GM23338 (cell line): ENCODE data around the gene MTHFR. TPM values are rescaled to one million over a fixed set of nuclear protein-coding genes. Genes with fewer than 3 reads are reported as not detected.

ENCODE experiments used
- ATAC-seq: fragments of 200-7000 bp; cut with Tn5 transposase; 3 replicates; pipeline ENCODE4 v1.9.1; 2020
- DNase-seq: peaks from one replicate; pipeline ENCODE4 v3.0.0-alpha.2; 2015; ENCODE audit warnings: low spot score
- H2AFZ ChIP-seq: fragments of 200-600 bp; sonication (generic); 2 replicates; pipeline ENCODE4 v1.8.0; 2016; ENCODE audit warnings: antibody characterized with exemption, mild to moderate bottlenecking, moderate library complexity
- H3F3A ChIP-seq: fragments of 200-600 bp; sonication (generic); replicated peaks from 2 replicates; pipeline ENCODE4 v1.8.0; 2017; ENCODE audit warnings: antibody characterized with exemption, mixed run types, low read depth
- H3K27ac ChIP-seq: fragments of 200-600 bp; sonication (generic); 2 replicates; pipeline ENCODE4 v1.6.1; 2016; ENCODE audit warnings: low read depth
- H3K27me3 ChIP-seq: fragments of 200-600 bp; sonication (generic); 2 replicates; pipeline ENCODE4 v1.8.0; 2016; ENCODE audit warnings: mild to moderate bottlenecking, mixed run types, moderate library complexity; ENCODE audit not compliant: insufficient read depth
- H3K36me3 ChIP-seq: fragments of 200-600 bp; sonication (generic); 2 replicates; pipeline ENCODE4 v1.8.0; 2016; ENCODE audit warnings: mild to moderate bottlenecking; ENCODE audit not compliant: insufficient read depth
- H3K4me1 ChIP-seq: fragments of 200-600 bp; sonication (generic); 2 replicates; pipeline ENCODE4 v1.8.0; 2016; ENCODE audit warnings: mild to moderate bottlenecking, moderate library complexity; ENCODE audit not compliant: insufficient read depth
- H3K4me2 ChIP-seq: fragments of 200-600 bp; sonication (generic); 2 replicates; pipeline ENCODE4 v1.7.1; 2017; ENCODE audit warnings: mixed run types
- H3K4me3 ChIP-seq: fragments of 200-600 bp; sonication (generic); 2 replicates; pipeline ENCODE4 v1.6.1; 2016; ENCODE audit warnings: mixed run types
- H3K79me2 ChIP-seq: fragments of 200-600 bp; sonication (generic); replicated peaks from 2 replicates; pipeline ENCODE4 v1.8.0; 2017; ENCODE audit warnings: mild to moderate bottlenecking; ENCODE audit not compliant: insufficient read depth
- H3K9me2 ChIP-seq: fragments of 200-600 bp; sonication (generic); 2 replicates; pipeline ENCODE4 v1.8.0; 2017; ENCODE audit not compliant: insufficient read depth
- H4K20me1 ChIP-seq: fragments of 200-600 bp; sonication (generic); replicated peaks from 2 replicates; pipeline ENCODE4 v1.8.0; 2017; ENCODE audit warnings: mild to moderate bottlenecking; ENCODE audit not compliant: insufficient read depth
- H3K27ac Mint-ChIP-seq: 2 replicates; pipeline ENCODE4 v1.8.0; 2020; ENCODE audit warnings: inconsistent platforms, mild to moderate bottlenecking, moderate library complexity, mixed read lengths
- H3K27me3 Mint-ChIP-seq: 3 replicates; pipeline ENCODE4 v1.8.0; 2022; ENCODE audit warnings: low read depth, mild to moderate bottlenecking, moderate library complexity, mixed read lengths, inconsistent platforms; ENCODE audit not compliant: insufficient read depth, poor library complexity
- H3K36me3 Mint-ChIP-seq: 3 replicates; pipeline ENCODE4 v1.8.0; 2021; ENCODE audit warnings: low read depth, mild to moderate bottlenecking, inconsistent platforms, moderate library complexity, mixed read lengths
- H3K4me1 Mint-ChIP-seq: 3 replicates; pipeline ENCODE4 v1.8.0; 2020; ENCODE audit warnings: mild to moderate bottlenecking, inconsistent platforms, mixed read lengths
- H3K4me3 Mint-ChIP-seq: 3 replicates; pipeline ENCODE4 v1.8.0; 2021; ENCODE audit warnings: moderate library complexity, mild to moderate bottlenecking, inconsistent platforms, mixed read lengths
- H3K9me3 Mint-ChIP-seq: 3 replicates; pipeline ENCODE4 v1.8.0; 2020; ENCODE audit warnings: moderate library complexity, mild to moderate bottlenecking, inconsistent platforms, mixed read lengths
- JUNB ChIP-seq: IDR thresholded peaks from one replicate; pipeline ENCODE4 v1.6.1; 2016; ENCODE audit warnings: antibody characterized with exemption; ENCODE audit not compliant: unreplicated experiment
- POLR2AphosphoS5 ChIP-seq: IDR thresholded peaks from 2 replicates; pipeline ENCODE4 v1.6.1; 2016; ENCODE audit warnings: antibody characterized with exemption, low read depth
- REST ChIP-seq: IDR thresholded peaks from one replicate; pipeline ENCODE4 v1.6.1; 2018; ENCODE audit warnings: antibody characterized with exemption; ENCODE audit not compliant: unreplicated experiment
- ZNF114 ChIP-seq: fragments of 250-450 bp; sonication (Bioruptor Pico); IDR thresholded peaks from 2 replicates; pipeline ENCODE4 v1.5.0; 2020; ENCODE audit warnings: mild to moderate bottlenecking, moderate library complexity
- polyA plus RNA-seq: library from polyadenylated mRNA; unstranded; fragments of >200 nt; fragmentation: Nextera tagmentation; extraction: Ambion mirVana; gene quantifications from 2 replicates; pipeline ENCODE4 v1.2.1, GENCODE V29; 2016
- small RNA-seq: library from RNA; depleted of rRNA; stranded (forward); fragments of <200 nt; gene quantifications from one replicate; pipeline ENCODE3, GENCODE V24; 2014; ENCODE audit warnings: low replicate concordance
- total RNA-seq: library from RNA; depleted of rRNA; stranded (reverse); fragments of >200 nt; shearing (Covaris generic); gene quantifications from 2 replicates; pipeline ENCODE4 v1.2.3, GENCODE V29; 2014; rRNA removed
- TF ChIP-seq, protein P1 (sequence below), 2 experiments: fragments of 200-600 bp in 1 of 2; sonication (generic) in 1 of 2; conservative IDR thresholded peaks; 2 replicates each; pipeline versions ENCODE4 v1.5.1 to v1.6.1; 2016 to 2017; ENCODE audit warnings: antibody characterized with exemption in 2 of 2, low read depth in 2 of 2, mild to moderate bottlenecking in 2 of 2, moderate library complexity in 1 of 2

Gene MTHFR
- total and polyA plus RNA-seq, 2 experiments from 2014 or later: 6.9 to 21.6 TPM

GRCh38 chr1:11736746-11737639, 68.8 kb downstream of the MTHFR start:
- H3K79me2 ChIP-seq: peaks cover 12% of the 10 kb centered on the region
- Mint-ChIP-seq H3K4me1 (peaks cover 45% of the 10 kb centered on the region), H3K9me3 (no peaks in the 10 kb centered on the region; the same call in 2 of the 3 replicates), H3K4me3 (peak overlapping the region; percentile 93), H3K27me3 (peaks cover 14% of the 10 kb centered on the region), H3K36me3 (no peaks in the 10 kb centered on the region), H3K27ac (peak overlapping the region; percentile 98)
- H2AFZ ChIP-seq: peak overlapping the region; percentile 50
- H3K9me2 ChIP-seq: no peaks in the 10 kb centered on the region
- peaks cover 16% of the 10 kb centered on the region; the same call in 1 of the 2 replicates for H3F3A ChIP-seq
- ATAC-seq (peak; percentile 69), DNase-seq (peak; percentile 79)
- H3K4me2 ChIP-seq: peak overlapping the region; percentile 89
- peaks cover 34% of the 10 kb centered on the region for H3K4me1 ChIP-seq
- H4K20me1 ChIP-seq: peaks cover 5% of the 10 kb centered on the region
- TF ChIP-seq ZNF114 (CRISPR knock-in tag): no peak
- TF ChIP-seq POLR2AphosphoS5: peak; percentile 26; the same call in 1 of the 2 replicates
- peak overlapping the region; percentile 96 for H3K27ac ChIP-seq
- no peaks in the 10 kb centered on the region for H3K27me3 ChIP-seq
- peak overlapping the region; percentile 86 for H3K4me3 ChIP-seq
- H3K36me3 ChIP-seq: no peaks in the 10 kb centered on the region

DNA sequence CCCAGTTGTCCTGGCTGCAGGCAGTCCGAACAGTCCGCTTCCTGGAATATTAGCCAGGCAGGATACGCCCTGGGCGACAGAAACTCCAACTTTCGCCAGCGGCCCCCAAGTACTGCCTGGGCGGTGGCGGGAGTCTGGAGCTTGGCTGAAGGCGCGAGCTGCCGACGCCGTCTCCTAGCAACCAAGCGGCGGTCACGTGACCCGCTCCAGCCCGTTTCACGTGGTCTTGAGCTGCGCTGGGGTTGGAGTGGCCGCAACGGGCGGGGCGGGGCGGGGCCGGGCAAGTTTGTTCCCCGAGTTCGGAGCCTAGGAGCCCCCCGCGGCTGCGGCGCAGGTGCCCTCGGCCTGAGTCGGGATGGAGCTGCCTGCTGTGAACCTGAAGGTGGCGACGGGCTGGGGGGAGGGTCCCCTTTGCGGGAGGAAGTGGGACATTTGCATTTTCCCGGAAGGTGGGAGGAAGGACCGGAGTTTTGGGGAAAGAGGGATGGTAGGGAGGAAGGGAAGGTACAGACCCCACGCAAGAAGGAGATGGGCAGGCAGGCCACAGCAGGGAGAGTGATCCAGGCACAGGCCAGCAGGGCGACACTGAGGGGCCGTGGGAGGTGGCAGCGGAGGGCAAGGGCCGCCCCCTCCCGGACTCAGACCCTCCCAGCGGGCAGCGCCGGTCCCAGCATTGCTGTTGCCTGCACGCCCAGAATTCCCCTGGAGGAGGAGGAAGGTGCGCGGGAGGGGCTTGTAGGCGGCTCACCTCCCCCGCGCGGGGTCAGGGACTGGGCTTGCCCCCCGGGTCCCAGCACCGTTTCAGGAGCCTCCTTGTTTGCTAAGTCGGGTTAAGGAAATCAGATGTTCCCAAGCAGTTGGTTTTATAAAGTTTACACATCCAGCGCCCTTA, 69.7 kb downstream of the MTHFR start, which contains the start of gene AGTRAP:
TSS of gene AGTRAP (plus strand) at position 283 of the 892 bp plus-strand sequence. CDS start at position 356, 73 bp downstream.
- peaks cover 14% of the 10 kb centered on the region for H3K27me3 Mint-ChIP-seq
- Histone ChIP-seq H3K79me2 (peaks cover 12% of the 10 kb centered on the region), H2AFZ (peak within 1 kb of the TSS; percentile 76), H3K4me3 (peak within 1 kb of the TSS; percentile 86), H4K20me1 (no peaks in the 10 kb centered on the region), H3K9me2 (no peaks in the 10 kb centered on the region), H3K36me3 (no peaks in the 10 kb centered on the region), H3K27me3 (no peaks in the 10 kb centered on the region), H3K27ac (peak within 1 kb of the TSS; percentile 96), H3K4me1 (peaks cover 37% of the 10 kb centered on the region), H3F3A (peaks cover 9% of the 10 kb centered on the region; the same call in 1 of the 2 replicates), H3K4me2 (peak within 1 kb of the TSS; percentile 89)
- peaks cover 50% of the 10 kb centered on the region for H3K4me1 Mint-ChIP-seq
- H3K27ac Mint-ChIP-seq: peak within 1 kb of the TSS; percentile 98
- no peaks in the 10 kb centered on the region; the same call in 2 of the 3 replicates for H3K9me3 Mint-ChIP-seq
- H3K36me3 Mint-ChIP-seq: no peaks in the 10 kb centered on the region
- peak; percentile 79 for ATAC-seq
- TF ChIP-seq, protein P1, sequence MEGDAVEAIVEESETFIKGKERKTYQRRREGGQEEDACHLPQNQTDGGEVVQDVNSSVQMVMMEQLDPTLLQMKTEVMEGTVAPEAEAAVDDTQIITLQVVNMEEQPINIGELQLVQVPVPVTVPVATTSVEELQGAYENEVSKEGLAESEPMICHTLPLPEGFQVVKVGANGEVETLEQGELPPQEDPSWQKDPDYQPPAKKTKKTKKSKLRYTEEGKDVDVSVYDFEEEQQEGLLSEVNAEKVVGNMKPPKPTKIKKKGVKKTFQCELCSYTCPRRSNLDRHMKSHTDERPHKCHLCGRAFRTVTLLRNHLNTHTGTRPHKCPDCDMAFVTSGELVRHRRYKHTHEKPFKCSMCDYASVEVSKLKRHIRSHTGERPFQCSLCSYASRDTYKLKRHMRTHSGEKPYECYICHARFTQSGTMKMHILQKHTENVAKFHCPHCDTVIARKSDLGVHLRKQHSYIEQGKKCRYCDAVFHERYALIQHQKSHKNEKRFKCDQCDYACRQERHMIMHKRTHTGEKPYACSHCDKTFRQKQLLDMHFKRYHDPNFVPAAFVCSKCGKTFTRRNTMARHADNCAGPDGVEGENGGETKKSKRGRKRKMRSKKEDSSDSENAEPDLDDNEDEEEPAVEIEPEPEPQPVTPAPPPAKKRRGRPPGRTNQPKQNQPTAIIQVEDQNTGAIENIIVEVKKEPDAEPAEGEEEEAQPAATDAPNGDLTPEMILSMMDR (conservative IDR thresholded peaks at IDR 0.05; ENCODE audit: low read depth in 2 of 2): peak in 1 of 2 experiments; percentile 17; a peak in 1 of 4 replicates
- TF ChIP-seq JUNB (no peak), POLR2AphosphoS5 (peak; percentile 63), REST (no peak)
- peak; percentile 97 for DNase-seq
- peak within 1 kb of the TSS; percentile 93 for H3K4me3 Mint-ChIP-seq

Small RNA genes lying within 50 kb of the gene (small RNA-seq; reads per million reads assigned to genes)
- gene RF02156 (not detected), gene RF02157 (not detected), gene RF02158 (not detected)

Other genes with a start within 250 kb of the MTHFR start
- gene FBXO2, start 151.5 kb downstream of the MTHFR start, total RNA-seq: 44.4 and 45.4 TPM in 2 replicates
- 84.6 and 86.7 TPM in 2 replicates for gene FBXO2, start 151.5 kb downstream of the MTHFR start, polyA plus RNA-seq
- gene FBXO44, start 151.1 kb downstream of the MTHFR start, total RNA-seq: 28.9 and 30.8 TPM in 2 replicates
- gene FBXO44, start 151.1 kb downstream of the MTHFR start, polyA plus RNA-seq: 22.0 and 22.3 TPM in 2 replicates
- gene FBXO6, start 141.8 kb downstream of the MTHFR start, total RNA-seq: 0.58 and 0.90 TPM in 2 replicates
- gene FBXO6, start 141.8 kb downstream of the MTHFR start, polyA plus RNA-seq: 0.40 and 0.89 TPM in 2 replicates
- 474 and 552 TPM in 2 replicates for gene MAD2L2, start 124.8 kb downstream of the MTHFR start, total RNA-seq
- gene MAD2L2, start 124.8 kb downstream of the MTHFR start, polyA plus RNA-seq: 478 and 498 TPM in 2 replicates
- gene DRAXIN, start 114.3 kb downstream of the MTHFR start, total RNA-seq: 22.6 and 23.0 TPM in 2 replicates
- 7.4 and 7.6 TPM in 2 replicates for gene DRAXIN, start 114.3 kb downstream of the MTHFR start, polyA plus RNA-seq
- 88.7 and 102 TPM in 2 replicates for gene AGTRAP, start 69.8 kb downstream of the MTHFR start, total RNA-seq
- 79.0 and 79.4 TPM in 2 replicates for gene AGTRAP, start 69.8 kb downstream of the MTHFR start, polyA plus RNA-seq
- gene C1orf167, start 43.8 kb downstream of the MTHFR start, total RNA-seq: 1.7 and 6.0 TPM in 2 replicates
- gene C1orf167, start 43.8 kb downstream of the MTHFR start, polyA plus RNA-seq: 2.2 TPM in 2 replicates
- 16.3 and 22.6 TPM in 2 replicates for gene CLCN6, start 227 bp upstream of the MTHFR start, total RNA-seq
- gene CLCN6, start 227 bp upstream of the MTHFR start, polyA plus RNA-seq: 13.0 and 16.0 TPM in 2 replicates
- not detected in 2 replicates for gene NPPA, start 41.8 kb upstream of the MTHFR start, total RNA-seq
- gene NPPA, start 41.8 kb upstream of the MTHFR start, polyA plus RNA-seq: 0.29 TPM in 1 of 2 replicates, not detected in the other
- not detected in 2 replicates for gene NPPB, start 53.0 kb upstream of the MTHFR start, total RNA-seq
- gene NPPB, start 53.0 kb upstream of the MTHFR start, polyA plus RNA-seq: 0.95 and 1.1 TPM in 2 replicates
- 77.8 and 83.2 TPM in 2 replicates for gene KIAA2013, start 120.5 kb upstream of the MTHFR start, total RNA-seq
- 15.7 and 19.4 TPM in 2 replicates for gene KIAA2013, start 120.5 kb upstream of the MTHFR start, polyA plus RNA-seq
- 56.3 and 62.9 TPM in 2 replicates for gene PLOD1, start 128.8 kb upstream of the MTHFR start, total RNA-seq
- gene PLOD1, start 128.8 kb upstream of the MTHFR start, polyA plus RNA-seq: 22.4 and 23.3 TPM in 2 replicates
- gene MFN2, start 174.5 kb upstream of the MTHFR start, total RNA-seq: 36.0 and 40.4 TPM in 2 replicates
- 15.1 and 15.4 TPM in 2 replicates for gene MFN2, start 174.5 kb upstream of the MTHFR start, polyA plus RNA-seq
- gene MIIP, start 213.5 kb upstream of the MTHFR start, total RNA-seq: 99.7 and 117 TPM in 2 replicates
- 81.5 and 86.5 TPM in 2 replicates for gene MIIP, start 213.5 kb upstream of the MTHFR start, polyA plus RNA-seq